CD4-positive, alpha-beta T cell treated with Interleukin-15 for 1 hour (primary cell): ENCODE measurements around the gene ODAD4.

Experiments
- DNase-seq: peaks from one replicate; pipeline ENCODE4 v3.0.0-alpha.2; 2020

ODAD4 gene

GRCh38 chr17:41972571-41973407 lies 42.4 kb downstream of the ODAD4 start:
- peak; percentile 31 for DNase-seq

DNA sequence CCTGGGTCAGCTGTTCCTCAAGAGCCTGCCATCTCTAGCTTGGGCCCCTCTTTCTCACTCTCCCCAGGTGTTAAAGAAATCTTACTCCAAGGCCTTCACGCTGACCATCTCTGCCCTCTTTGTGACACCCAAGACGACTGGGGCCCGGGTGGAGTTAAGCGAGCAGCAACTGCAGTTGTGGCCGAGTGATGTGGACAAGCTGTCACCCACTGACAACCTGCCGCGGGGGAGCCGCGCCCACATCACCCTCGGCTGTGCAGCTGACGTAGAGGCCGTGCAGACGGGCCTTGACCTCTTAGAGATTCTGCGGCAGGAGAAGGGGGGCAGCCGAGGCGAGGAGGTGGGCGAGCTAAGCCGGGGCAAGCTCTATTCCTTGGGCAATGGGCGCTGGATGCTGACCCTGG lies 43.0 kb downstream of the ODAD4 start:
- DNase-seq: no peak

GRCh38 chr17:41974031-41974430 lies 43.6 kb downstream of the ODAD4 start:
- DNase-seq: no peak

DNA sequence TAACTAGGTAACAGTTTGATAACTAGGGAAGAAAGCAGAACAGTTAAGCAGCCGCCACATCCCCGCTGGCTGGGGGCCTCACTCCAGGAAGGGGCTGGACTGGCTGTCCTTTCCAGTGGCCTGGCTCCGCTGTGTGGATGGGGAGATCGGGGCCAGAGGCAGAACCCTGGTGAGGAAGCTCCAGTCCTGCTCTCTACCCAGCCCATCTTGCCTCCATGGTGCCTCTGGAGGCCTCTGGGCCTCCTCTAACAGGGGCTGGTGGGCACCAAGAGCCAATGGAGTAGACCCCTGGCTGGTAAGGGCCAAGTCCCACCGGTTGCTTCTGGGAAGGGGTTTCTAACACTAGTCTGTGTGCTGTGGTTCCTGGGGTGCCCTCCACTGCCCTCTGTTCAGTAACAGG lies 44.2 kb downstream of the ODAD4 start:
- no peak for DNase-seq

GRCh38 chr17:41975099-41976083 lies 45.0 kb downstream of the ODAD4 start:
- no peak for DNase-seq

- no peak for DNase-seq
These were observed 45.8 kb downstream of the ODAD4 start for GRCh38 chr17:41976142-41976768.

DNA sequence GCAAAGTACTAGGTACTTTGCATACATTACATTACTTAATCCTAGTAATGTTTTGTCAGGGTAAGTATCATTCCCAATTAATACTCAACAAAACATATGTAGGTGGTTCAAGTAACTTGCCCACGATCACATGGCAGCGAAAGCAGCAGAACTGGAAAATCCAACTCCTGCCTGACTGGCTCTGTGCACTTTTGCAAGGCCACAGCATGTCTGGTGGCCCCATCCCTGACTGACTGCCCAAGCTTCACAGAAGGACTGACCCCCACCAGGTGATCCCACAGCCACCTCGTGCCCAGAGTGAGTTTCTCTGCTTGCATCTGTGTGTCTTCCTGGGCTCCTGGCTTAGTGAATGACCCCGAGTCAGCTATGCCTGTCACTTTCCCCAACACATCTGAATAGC lies 47.6 kb downstream of the ODAD4 start:
- no peak for DNase-seq

DNA sequence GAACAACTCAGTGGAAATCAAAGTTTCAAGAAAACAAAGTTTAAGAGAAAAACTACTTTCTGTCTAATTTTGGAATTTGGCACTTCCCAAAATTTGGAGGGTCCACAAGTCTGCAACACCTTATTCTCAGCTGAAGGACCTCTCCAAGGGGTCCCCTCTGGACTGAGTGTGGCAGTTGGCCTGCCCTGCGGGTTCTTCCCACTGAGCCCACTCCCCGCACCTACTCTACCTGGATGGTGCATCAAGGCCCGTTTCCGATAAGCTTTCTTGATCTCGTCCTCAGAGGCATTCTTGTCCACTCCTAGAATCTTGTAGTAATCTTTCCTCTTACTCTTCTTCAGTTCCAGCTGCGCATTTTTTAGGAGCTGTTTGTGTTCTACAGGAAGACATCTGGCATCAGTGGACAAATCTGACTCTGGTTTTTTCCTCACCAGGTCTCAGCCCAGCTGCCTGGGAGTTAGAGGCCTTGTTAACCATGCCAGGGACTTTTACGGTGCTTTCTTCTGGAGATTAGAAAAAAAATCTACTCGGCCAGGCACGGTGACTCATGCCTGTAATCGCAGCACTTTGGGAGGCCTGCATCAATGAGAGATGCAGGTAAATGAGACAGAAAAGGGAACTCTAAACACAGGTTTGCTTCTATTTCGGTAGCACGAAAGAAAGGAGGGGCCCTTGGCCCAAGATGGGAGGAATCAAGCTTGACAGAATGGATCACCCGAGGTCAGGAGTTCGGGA lies 51.8 kb downstream of the ODAD4 start:
- no peak for DNase-seq

GRCh38 chr17:41984454-41984853 lies 54.0 kb downstream of the ODAD4 start:
- DNase-seq: no peak

DNA sequence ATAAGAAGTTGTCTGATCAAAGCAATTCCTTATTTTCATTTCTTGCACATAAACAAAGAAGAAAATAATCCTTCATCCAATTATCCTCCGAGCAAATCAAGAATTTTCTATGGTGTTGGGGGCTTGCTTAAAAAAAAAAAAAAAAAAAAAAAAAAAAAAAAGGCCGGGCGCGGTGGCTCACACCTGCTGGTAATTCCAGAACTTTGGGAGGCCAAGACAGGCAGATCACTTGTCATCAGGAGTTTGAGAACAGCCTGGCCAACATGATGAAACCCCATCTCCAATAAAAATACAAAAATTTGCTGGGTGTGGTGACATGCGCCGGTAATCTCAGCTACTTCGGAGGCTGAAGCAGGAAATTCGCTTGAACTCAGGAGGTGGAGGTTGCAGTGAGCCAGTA lies 55.5 kb downstream of the ODAD4 start:
- DNase-seq: no peak

DNA sequence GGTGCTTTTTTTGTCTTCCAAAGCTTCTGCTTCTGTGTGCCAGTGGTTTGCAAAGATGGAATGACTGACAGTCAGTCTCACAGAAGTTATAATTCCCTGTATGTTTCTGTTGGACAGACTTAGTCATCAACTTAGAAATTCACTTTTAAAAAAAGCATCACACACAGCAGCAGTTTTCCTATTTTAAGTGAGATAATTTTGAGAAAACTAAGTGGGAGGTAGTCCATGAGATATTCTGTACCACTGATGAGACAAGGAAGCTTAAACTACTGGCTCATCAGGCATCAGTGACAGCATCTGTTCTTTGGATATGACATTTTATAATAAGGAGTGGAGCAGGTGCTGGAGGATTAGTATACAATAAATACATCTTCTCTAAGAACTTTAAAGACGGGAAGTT lies 56.2 kb downstream of the ODAD4 start:
- DNase-seq: no peak

GRCh38 chr17:41987642-41988041 lies 57.2 kb downstream of the ODAD4 start:
- DNase-seq: no peak

- no peak for DNase-seq
These were observed 58.0 kb downstream of the ODAD4 start for GRCh38 chr17:41988418-41988817.

DNA sequence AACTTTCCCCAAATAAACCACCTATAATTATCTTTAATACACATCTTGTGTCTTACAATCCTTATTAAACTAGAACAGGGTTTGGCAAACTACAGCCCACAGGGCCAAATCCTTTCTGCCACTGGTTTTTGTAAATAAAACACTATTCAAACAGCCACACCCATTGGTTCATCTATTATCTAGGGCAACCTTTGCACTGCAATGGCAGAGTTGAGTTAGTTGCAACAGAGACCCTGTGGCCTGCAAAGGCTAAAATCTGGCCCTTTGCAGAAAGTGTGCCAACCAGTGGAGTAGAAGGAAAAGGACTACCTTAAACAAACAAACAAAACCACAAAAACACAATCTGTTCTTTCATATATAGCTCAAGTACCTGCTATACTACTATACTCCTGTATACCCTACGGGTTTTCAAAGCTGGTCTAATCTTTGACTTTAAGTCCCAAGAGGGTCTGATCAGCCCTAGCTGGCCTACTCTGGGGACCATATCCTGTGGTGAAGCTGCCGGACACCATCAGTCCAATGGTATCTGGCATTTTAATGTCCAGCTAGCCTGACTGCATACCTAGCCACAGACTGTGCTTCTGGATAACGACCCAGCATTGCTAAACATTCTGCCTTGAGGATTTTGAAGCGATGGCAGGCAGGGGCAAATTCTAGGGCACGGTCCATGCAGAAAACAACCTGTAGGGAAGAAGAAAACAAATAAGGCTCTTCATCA lies 59.4 kb downstream of the ODAD4 start:
- DNase-seq: no peak

- DNase-seq: no peak
These were observed 62.2 kb downstream of the ODAD4 start for GRCh38 chr17:41992576-41992975.

- no peak for DNase-seq
These were observed 66.4 kb downstream of the ODAD4 start for GRCh38 chr17:41996855-41997164.

- DNase-seq: no peak
These were observed 68.1 kb downstream of the ODAD4 start for GRCh38 chr17:41998497-41998896.

GRCh38 chr17:42000413-42001133 lies 70.2 kb downstream of the ODAD4 start:
- no peak for DNase-seq

DNA sequence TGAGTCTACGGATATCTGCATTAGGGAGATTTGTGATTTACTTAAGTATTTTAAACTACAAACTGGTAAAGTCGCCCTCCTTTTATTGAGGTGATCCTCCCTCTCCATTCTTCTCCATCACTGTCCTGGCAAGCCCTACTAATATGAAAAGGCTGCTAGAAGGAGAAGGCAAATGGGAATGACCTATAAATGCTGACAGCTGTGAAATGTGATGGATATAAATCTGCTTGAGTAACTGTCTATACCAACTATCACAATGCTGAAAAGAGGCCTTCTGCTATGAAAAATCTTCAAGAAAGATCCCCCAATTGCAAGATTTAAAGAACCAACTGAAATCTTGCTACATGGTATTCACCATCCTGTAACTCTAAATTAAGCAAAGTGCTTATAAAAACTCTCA lies 71.3 kb downstream of the ODAD4 start:
- DNase-seq: no peak

- no peak for DNase-seq
These were observed 71.9 kb downstream of the ODAD4 start for GRCh38 chr17:42002175-42002791.

DNA sequence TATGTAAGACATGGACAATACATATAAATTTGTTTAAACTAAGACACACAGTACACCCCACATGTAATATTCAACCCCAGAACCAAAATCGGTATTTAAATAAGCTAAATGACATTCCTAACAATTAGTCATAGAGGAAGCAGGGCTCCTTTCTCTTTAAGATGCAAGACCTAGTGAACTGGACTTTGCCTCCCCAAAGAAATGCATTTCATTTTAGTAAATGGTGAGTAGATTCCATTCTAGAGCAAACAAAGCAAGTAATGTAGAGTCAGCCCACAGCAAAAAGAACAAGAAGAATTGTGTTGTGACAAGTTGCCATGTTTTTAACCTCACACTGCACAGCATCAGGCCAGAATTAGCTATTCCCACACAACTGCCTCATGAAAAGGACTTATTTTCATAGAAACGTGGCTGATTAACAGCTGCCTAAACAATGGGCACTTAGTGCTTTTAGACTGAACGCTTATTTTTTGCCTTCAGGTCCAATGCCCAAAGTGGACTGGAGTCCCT lies 72.4 kb downstream of the ODAD4 start:
- DNase-seq: no peak
